Gastrocnemius medialis (tissue), 4 donors: ENCODE measurements around the gene ZCCHC14.

Experiments
- CTCF ChIP-seq, 5 experiments: fragments of 450-650 bp in 3 of 5; fragments of 200-600 bp in 2 of 5; sonication (generic) in 2 of 5; IDR thresholded peaks in 4 of 5; conservative IDR thresholded peaks in 1 of 5; 1 replicate in 4 of 5; 2 replicates in 1 of 5; pipeline ENCODE4 v1.5.1; 2016 to 2019; ENCODE audit warnings: antibody characterized with exemption in 5 of 5, mild to moderate bottlenecking in 3 of 5, moderate library complexity in 3 of 5
- POLR2A ChIP-seq, 2 donors: fragments of 450-650 bp; IDR thresholded peaks; one replicate each; pipeline ENCODE4 v1.6.1; 2017; ENCODE audit warnings: antibody characterized with exemption in 2 of 2, mild to moderate bottlenecking in 2 of 2, moderate library complexity in 2 of 2

DNA sequence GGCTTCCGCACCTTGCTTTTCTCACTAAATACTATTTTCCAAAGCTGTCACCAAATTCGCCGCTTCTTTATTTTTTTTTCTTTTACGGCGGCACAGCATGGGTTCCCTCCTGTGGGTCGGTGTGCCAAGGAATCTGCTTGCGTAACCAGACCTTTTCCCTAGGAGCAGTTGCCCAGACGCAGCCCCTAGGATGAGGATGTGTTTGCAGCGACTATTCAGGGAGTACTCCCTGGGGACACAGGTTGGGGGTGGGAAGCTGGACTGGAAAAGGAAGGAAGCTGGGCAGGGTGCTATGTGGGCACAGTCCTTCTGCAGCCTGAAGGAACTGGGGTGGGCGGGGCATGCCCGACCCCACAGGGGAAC, 49.0 kb upstream of the ZCCHC14 start:
- TF ChIP-seq POLR2A (IDR thresholded peaks at IDR 0.05): no peak
- no peak for TF ChIP-seq CTCF (IDR thresholded peaks at IDR 0.05 in 4 of 5, conservative IDR thresholded peaks at IDR 0.05 in 1 of 5)
